Esophagus (tissue), 2 donors: Measurements from ENCODE around the gene MTMR3. TPM values are rescaled to one million over a fixed set of nuclear protein-coding genes. Genes with fewer than 3 reads are reported as not detected.
"Not testable (repeated sequence)": the region's sequence is repeated elsewhere in the genome, so short reads cannot be mapped to it uniquely, and the experiment has no call there.

Source experiments
- H3K27ac ChIP-seq, 2 donors: one replicate each; pipeline ENCODE4 v1.5.1; 2013; ENCODE audit warnings: low read depth in 2 of 2, mild to moderate bottlenecking in 2 of 2, inconsistent platforms in 1 of 2, low read length in 1 of 2, moderate library complexity in 1 of 2
- H3K27me3 ChIP-seq, 2 donors: one replicate each; pipeline ENCODE4 v1.6.1; 2013; ENCODE audit warnings: low read length in 2 of 2, control low read depth in 1 of 2, mild to moderate bottlenecking in 1 of 2; ENCODE audit not compliant: insufficient read depth in 2 of 2, control insufficient read depth in 1 of 2
- H3K36me3 ChIP-seq, 2 donors: one replicate each; pipeline ENCODE4 v1.6.1; 2013; ENCODE audit warnings: low read length in 1 of 2; ENCODE audit not compliant: control insufficient read depth in 2 of 2, insufficient read depth in 2 of 2
- H3K4me1 ChIP-seq, 2 donors: one replicate each; pipeline ENCODE4 v1.6.1; 2013; ENCODE audit warnings: low read length in 1 of 2; ENCODE audit not compliant: control insufficient read depth in 2 of 2, insufficient read depth in 2 of 2
- H3K4me3 ChIP-seq, 2 donors: one replicate each; pipeline ENCODE4 v1.5.1; 2013; ENCODE audit warnings: low read length in 2 of 2, mild to moderate bottlenecking in 2 of 2, low read depth in 1 of 2, moderate library complexity in 1 of 2
- H3K9me3 ChIP-seq, 2 donors: one replicate each; pipeline ENCODE4 v1.6.1; 2013; ENCODE audit warnings: mild to moderate bottlenecking in 2 of 2, low read depth in 1 of 2, low read length in 1 of 2, moderate library complexity in 1 of 2; ENCODE audit not compliant: control insufficient read depth in 2 of 2, insufficient read depth in 1 of 2
- WGBS, 2 donors: extraction: QIAGEN DNeasy Blood & Tissue Kit; methylation state at CpG; one replicate each; pipeline ENCODE4 v1.1.7; 2013; 5-methylcytosine and 5-hydroxymethylcytosine counted together
- polyA plus RNA-seq, 2 donors: library from polyadenylated mRNA; stranded (reverse); fragments of 200-250 nt; gene quantifications; one replicate each; pipeline ENCODE4 v1.2.3, GENCODE V29; 2013
- donor health status: healthy with polysubstance abuse.
- donor health status: Bipolar disorder and iron deficiency.

Gene MTMR3
- polyA plus RNA-seq, 2 donors, result 15.3 to 28.3 TPM

DNA sequence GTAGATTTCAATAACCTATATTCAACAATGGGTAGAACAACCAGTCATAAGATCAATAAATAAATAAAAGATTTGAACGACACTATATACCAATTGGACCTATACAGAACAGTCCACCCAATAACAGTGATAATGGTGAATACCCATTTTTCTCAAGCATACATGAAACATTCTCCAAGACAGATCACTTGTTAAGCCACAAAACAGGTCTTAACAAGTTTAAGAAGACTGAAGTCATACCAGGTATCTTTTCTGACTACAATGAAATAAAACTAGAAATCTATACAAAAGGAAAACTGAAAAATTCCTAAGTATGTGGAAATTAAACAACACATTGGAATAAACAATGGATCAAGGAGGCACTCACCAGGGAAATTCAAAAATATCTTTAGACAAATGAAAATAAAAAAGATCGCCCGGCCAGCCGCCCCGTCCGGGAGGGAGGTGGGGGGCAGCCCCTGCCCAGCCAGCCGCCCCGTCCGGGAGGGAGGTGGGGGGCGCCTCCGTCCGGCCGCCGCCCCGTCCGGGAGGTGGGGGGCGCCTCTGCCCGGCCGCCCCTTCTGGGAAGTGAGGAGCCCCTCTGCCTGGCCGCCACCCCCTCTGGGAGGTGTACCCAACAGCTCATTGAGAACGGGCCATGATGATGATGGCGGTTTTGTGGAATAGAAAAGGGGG lies 176.5 kb downstream of the MTMR3 start:
- not testable (repeated sequence) for H3K9me3 ChIP-seq, H3K4me1 ChIP-seq, H3K27me3 ChIP-seq, H3K27ac ChIP-seq, H3K4me3 ChIP-seq, H3K36me3 ChIP-seq
- WGBS, 2 donors, result 89 to 90% methylated on average over 9 to 20 of the region's 22 CpGs

DNA sequence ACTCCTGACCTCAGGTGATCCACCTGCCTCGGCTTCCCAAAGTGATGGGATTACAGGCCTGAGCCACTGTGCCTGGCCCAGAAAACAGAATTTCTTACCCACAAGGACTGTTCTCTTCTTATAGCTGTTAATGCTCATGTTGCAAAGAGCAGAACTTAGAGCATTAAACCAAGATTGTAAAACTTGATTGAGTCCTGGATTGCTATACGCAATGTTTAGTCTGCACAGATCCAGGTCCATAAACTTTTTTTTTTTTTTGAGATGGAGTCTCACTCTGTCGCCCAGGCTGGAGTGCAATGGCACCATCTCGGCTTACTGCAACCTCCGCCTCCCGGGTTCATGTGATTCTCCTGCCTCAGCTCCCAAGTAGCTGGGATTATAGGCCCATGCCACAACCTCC lies 178.1 kb downstream of the MTMR3 start:
- H3K4me3 ChIP-seq, H3K27me3 ChIP-seq, H3K9me3 ChIP-seq, H3K4me1 ChIP-seq, H3K36me3 ChIP-seq, H3K27ac ChIP-seq: not testable (repeated sequence)
- 90 to 94% methylated on average over 6 of the region's 6 CpGs for WGBS, 2 donors

DNA sequence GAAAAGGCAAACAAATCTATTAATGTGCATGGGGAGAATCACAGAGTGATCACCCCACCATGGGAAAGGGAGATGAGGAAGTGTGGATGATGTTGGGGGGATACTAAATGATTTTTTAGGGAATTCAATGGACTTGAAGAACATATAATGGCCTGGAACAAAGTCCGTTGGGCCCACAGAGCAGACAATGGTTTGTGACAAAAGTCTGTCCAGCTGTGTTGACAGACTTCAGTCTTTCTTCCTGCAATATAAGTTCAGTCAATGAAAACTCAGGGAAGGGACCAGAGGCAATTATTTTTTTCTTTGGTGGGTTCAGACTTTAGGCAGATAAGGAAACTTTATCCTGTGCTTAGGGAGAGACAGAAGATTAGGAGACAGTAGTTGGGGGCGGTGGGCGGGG lies 179.3 kb downstream of the MTMR3 start:
- Histone ChIP-seq H3K4me3 (no peak overlapping the region), H3K9me3 (no peaks in the 10 kb centered on the region), H3K36me3 (no peaks in the 10 kb centered on the region), H3K27me3 (no peaks in the 10 kb centered on the region), H3K27ac (no peak overlapping the region), H3K4me1 (no peaks in the 10 kb centered on the region)
- WGBS, 2 donors, result 69 to 89% methylated on average over 3 of the region's 3 CpGs

DNA sequence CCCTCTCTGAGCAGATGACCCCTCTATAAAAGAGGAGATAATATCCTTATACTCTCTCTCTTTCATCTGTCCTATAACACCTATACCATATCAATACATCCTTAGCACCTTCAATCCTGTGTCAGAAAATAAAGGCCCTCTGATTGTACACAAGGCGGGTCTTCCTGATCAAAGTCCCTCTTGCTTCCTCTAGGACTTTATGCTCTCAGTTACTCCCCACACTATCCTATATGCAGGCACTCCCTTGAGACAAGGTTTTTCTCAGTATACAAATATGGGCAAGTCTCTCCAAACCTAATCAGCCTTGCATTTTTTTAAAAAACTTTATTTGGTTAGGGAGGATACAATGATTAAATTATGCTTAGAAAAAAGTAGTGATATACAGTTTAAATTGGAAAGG lies 180.0 kb downstream of the MTMR3 start:
- no peaks in the 10 kb centered on the region for H3K9me3 ChIP-seq
- WGBS, 2 donors, result 74 to 91% methylated on average over 1 of the region's 1 CpG
- no peaks in the 10 kb centered on the region for H3K27me3 ChIP-seq
- H3K27ac ChIP-seq, result no peak overlapping the region
- no peaks in the 10 kb centered on the region for H3K36me3 ChIP-seq
- no peaks in the 10 kb centered on the region for H3K4me1 ChIP-seq
- H3K4me3 ChIP-seq, result no peak overlapping the region

DNA sequence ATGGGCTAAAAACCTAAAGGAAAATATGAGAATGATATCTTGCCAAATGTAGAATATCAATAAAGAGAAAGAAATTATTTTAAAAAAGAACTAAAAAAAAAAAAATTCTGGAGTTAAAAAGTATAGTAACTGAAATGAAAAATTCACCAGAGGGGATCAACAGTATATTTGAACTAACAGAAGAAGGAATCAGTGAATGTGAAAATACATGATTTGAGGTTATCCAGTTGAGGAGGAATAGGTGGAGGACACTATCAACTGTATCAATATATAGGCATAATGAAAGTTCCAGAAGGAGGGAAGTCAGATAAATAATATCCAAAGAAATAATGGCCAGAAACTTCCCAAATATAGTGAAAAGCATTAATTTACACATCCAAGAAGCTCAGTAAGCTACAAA lies 181.2 kb downstream of the MTMR3 start:
- Histone ChIP-seq H3K9me3 (no peaks in the 10 kb centered on the region), H3K27ac (no peak overlapping the region), H3K4me3 (no peak overlapping the region), H3K36me3 (no peaks in the 10 kb centered on the region), H3K27me3 (no peaks in the 10 kb centered on the region), H3K4me1 (no peaks in the 10 kb centered on the region)

DNA sequence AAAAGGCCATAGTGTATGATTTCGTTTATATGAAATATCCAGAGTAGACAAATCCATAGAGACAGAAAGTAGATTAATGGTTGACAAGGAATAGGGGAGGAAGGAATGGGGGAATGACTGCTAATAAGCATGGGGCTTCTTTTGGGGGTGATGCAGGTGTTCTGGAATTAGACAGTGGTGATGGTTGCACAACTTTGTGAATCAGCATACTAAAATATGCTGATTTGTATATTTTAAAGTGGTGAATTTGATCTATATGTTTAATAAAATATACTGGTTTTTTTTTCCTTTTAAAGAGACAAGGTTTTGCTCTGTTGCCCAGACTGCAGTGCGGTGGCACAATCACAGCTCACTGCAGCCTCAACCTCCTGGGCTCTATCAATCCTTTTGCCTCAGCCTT lies 190.8 kb downstream of the MTMR3 start:
- Histone ChIP-seq H3K27ac (no peak overlapping the region), H3K4me1 (no peaks in the 10 kb centered on the region), H3K36me3 (no peaks in the 10 kb centered on the region), H3K27me3 (no peaks in the 10 kb centered on the region), H3K9me3 (no peaks in the 10 kb centered on the region), H3K4me3 (no peak overlapping the region)
- WGBS, 2 donors, result 66 to 75% methylated on average over 2 of the region's 2 CpGs

DNA sequence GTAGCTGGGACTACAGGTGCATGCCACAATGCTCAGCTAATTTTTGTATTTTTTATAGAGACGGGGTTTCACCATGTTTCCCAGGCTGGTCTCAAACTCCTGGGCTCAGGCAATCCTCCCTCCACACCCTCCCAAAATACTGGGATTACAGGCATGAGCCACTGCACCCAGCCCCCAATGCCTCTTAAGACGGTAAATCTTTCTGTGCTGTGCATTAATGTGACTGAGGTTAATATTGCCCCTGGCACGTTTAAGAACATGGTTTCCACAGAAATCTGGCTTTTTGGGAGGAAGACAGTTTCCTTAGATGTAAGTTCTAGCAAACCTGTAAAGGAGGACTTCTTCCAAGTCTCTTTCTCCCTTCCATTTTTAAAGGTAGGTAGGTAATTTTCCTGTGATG lies 191.2 kb downstream of the MTMR3 start:
- H3K9me3 ChIP-seq, result no peaks in the 10 kb centered on the region
- H3K27ac ChIP-seq, result no peak overlapping the region
- no peak overlapping the region for H3K4me3 ChIP-seq
- no peaks in the 10 kb centered on the region for H3K36me3 ChIP-seq
- 69 to 70% methylated on average over 3 of the region's 3 CpGs for WGBS, 2 donors
- no peaks in the 10 kb centered on the region for H3K27me3 ChIP-seq
- no peaks in the 10 kb centered on the region for H3K4me1 ChIP-seq

DNA sequence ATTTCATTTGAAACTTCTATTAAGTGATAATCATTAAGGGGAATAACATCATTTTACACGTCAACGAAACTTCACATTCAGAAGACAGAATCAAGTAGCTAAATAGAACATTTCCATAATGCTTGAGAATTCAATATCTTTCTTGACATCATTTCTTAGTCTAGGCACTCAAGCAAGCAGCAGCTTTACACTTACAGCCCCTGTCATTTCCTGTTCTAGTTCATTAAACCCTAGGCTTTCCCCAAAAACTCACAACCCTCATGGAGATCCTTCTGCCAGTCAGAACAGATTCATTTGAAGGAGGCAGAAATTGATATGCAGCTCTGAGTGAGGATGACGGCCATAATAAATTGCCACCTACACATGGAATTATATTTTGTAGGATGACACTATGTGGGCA lies 192.0 kb downstream of the MTMR3 start:
- H3K27me3 ChIP-seq, result no peaks in the 10 kb centered on the region
- no peaks in the 10 kb centered on the region for H3K4me1 ChIP-seq
- no peaks in the 10 kb centered on the region for H3K9me3 ChIP-seq
- H3K27ac ChIP-seq, result no peak overlapping the region
- 90 to 93% methylated on average over 3 of the region's 3 CpGs for WGBS, 2 donors
- no peak overlapping the region for H3K4me3 ChIP-seq
- H3K36me3 ChIP-seq, result no peaks in the 10 kb centered on the region

DNA sequence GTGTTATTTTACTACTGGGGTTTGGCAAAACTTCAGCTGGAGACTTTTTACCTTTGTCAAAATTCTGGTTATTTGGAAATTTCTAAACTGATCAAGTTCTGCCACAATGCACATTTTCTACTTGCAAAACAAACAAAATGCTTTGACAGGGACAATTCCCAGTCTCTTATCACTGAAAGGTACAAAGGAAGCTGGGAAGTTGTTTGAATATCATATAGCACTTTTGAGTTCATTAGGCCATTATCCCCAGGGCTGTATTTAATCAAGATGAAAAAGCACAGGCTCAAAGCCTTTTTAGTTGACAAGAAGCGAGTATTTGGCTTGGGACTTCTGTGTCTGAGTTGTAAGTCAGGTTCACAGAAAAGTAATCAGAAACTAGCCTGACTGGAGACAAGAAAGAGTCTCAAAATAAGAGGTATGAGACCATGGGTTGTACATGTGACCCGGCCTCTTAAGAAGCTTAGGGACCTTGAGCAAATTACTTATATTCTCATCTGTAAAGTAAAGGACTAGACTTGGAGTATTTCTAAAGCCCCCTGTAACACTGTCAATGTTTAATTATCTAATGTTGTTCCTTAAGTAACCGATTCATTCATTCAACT lies 194.4 kb downstream of the MTMR3 start:
- Histone ChIP-seq H3K9me3 (no peaks in the 10 kb centered on the region), H3K4me3 (no peak overlapping the region), H3K27me3 (no peaks in the 10 kb centered on the region), H3K36me3 (no peaks in the 10 kb centered on the region), H3K27ac (no peak overlapping the region), H3K4me1 (no peaks in the 10 kb centered on the region)
- WGBS, 2 donors, result 75 to 82% methylated on average over 3 of the region's 3 CpGs
